IPS-18c (cell line): ENCODE results near the gene QKI.
A peak's percentile ranks its signal among the peaks of the same experiment; 100 is the strongest.

ENCODE experiments used
- H3K4me3 ChIP-seq: 2 replicates; pipeline ENCODE4 v1.7.0; 2013; ENCODE audit warnings: low read depth, mild to moderate bottlenecking, low read length, moderate library complexity; ENCODE audit not compliant: insufficient read depth
- H3K9me3 ChIP-seq: one replicate; pipeline ENCODE4 v1.6.1; 2013; ENCODE audit warnings: mild to moderate bottlenecking, low read length, moderate library complexity; ENCODE audit not compliant: control insufficient read depth, insufficient read depth

The QKI gene

GRCh38 chr6:163405412-163406309, 8.9 kb upstream of the QKI start:
- no peaks in the 10 kb centered on the region for H3K9me3 ChIP-seq
- no peak overlapping the region for H3K4me3 ChIP-seq

DNA sequence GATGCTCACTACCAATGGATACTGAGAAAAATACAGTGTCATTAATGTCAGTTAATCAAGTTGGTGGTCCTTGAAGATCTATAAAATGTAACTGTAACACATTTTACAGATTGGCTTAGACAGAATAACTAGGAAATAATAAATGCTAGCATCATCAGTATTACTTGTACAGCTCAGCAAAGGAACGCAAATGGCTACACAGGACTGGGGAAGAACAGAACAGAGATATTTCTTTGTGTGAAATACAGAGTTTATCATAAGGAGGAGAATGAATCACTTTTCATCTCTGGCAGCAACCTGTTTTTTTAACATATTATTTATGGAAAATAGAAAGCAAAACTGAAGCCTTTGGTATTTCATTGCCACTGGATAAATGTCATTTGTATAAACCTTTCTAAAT, 8.2 kb upstream of the QKI start:
- H3K4me3 ChIP-seq: no peak overlapping the region
- H3K9me3 ChIP-seq: no peaks in the 10 kb centered on the region

DNA sequence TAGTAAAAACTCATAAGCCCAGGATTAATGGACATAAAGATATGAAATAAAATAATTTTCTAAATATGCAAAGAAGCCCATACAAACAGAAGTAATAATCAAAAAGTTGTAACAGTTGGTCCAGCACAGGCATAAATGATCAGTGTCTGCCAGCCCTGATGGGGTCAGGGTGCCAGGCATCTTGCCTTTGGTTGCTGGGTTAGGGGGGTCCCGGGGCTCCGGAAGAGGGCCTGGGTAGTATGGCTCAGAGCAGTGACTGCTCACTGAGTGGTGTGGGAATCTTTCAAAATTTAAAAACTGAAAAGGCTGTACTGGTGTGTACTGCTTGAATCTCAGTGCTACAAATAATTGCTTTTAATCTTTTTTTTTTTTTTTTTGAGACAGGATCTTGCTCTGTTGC, 7.7 kb upstream of the QKI start:
- H3K4me3 ChIP-seq: no peak overlapping the region
- H3K9me3 ChIP-seq: no peaks in the 10 kb centered on the region

DNA sequence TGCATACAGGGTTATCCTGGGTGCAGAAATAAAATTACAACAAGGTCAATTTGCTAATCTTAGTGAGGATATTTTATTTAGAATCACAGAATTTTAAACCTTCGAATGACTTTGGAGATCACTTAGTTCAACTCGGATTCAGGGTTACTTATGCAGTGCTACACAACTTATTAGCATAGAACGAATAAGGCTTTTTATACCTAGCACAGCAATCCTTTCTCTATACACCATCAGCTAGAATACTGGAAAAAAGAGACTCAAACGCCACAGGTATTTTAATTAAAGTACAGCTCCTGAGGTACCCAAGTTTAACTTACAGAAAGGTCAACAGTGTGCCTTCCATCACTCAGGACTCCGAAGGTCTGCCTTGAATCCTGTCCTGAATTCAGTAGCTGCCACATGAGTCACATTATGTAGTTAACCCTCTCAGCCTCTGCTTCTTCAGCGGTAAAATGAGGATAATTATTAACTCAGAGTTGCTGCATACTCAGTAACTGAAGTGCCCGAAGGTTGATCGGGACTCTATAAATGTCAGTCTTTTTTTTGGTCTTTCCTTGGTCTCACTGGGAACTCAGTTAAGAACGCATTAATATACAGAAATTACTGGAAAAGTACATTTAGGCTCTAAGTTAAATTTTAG, 6.0 kb upstream of the QKI start:
- no peak overlapping the region for H3K4me3 ChIP-seq
- H3K9me3 ChIP-seq: no peaks in the 10 kb centered on the region

DNA sequence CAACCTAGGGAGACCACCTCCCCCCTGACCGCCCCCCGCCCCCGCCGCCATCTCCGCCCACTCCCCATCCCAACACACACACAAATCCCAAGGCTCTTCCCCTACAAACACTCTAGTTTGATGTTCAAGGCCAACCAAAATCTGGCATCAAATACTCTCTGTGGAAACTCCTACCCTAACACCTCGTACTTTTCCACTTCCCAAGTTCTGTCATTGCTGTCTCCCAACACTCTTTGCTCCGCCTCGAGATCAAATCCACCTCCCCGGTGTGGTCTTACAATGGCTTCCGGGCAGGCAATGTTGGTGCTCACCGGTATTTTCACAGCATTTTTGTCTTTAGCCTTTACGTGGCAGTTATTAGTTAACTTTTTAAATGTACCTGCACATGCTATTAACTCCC, 4.8 kb upstream of the QKI start:
- no peaks in the 10 kb centered on the region for H3K9me3 ChIP-seq
- H3K4me3 ChIP-seq: no peak overlapping the region

- H3K9me3 ChIP-seq: no peaks in the 10 kb centered on the region
- H3K4me3 ChIP-seq: peak overlapping the region; percentile 87; the same call in 1 of the 2 replicates
These were observed 2.2 kb upstream of the QKI start for GRCh38 chr6:163412341-163412740.

DNA sequence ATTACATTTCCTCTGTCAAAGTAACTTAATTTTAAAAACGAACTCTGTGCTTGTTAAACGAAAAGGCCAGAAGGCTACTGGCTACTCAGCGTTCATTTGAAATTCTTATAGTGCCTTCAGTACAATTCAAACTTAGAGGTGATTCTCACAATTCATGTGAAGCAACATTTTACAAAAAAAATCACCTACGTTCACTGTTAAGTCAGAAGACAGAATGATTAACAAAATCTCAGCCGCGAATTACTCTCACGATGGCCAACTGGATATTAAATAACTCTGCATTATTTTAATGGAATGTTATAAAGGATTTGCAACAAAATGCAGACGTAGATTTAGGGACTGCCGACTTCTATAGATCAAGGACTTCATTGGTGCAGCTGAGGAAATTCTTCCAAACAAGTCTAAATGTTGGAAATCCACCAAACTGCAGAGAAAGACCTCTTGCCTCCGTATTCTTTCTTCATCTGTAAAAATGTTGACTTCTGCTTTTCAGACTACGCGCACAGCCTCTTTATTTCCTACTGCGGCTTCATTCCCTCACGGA, 1.6 kb upstream of the QKI start:
- Histone ChIP-seq H3K9me3 (no peaks in the 10 kb centered on the region), H3K4me3 (peak overlapping the region; percentile 87)

DNA sequence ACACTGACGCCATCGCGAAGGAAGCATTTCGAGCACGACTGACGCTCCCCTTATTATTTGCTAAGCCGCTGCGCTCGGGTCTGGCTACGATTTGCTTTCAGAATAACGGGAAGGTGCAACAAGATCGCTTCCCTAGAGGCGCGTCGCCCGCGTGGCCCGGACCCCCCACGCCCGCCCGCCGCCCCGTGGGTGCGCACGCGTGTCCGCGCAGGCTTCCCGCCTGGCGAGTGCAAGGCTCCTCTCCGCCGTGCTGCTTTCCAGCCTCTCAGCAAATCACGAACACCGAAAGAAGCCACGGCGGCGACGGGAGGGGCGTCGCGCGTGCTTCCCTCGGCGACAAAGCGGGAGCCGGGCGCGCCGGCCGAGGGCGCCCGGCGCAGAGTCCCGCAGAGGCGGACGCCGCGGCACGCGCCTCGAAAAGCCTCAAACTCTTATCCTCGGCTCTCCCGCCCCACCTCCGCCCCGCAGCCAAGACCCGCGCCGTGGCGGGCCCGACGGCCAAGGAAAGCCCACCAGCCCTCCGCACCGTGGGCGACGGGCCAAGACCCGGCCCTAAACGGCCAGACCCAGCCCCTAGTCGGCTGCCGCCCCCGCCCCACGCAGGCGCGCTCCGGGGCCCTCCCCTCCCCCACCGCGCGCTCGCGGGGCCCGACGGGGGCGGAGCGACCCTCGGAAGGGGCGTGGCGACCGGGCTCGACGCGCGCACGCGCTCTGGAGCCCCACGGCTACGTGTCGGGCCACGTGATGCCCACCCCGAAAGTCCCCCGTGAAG, 987 bp upstream of the QKI start:
- Histone ChIP-seq H3K9me3 (no peaks in the 10 kb centered on the region), H3K4me3 (peak overlapping the region; percentile 87)

GRCh38 chr6:163414946-163415619, 565 bp downstream of the QKI start:
- peak overlapping the region; percentile 87 for H3K4me3 ChIP-seq
- no peaks in the 10 kb centered on the region for H3K9me3 ChIP-seq

GRCh38 chr6:163415620-163416556, 1.4 kb downstream of the QKI start:
- Histone ChIP-seq H3K9me3 (no peaks in the 10 kb centered on the region), H3K4me3 (peak overlapping the region; percentile 87)

DNA sequence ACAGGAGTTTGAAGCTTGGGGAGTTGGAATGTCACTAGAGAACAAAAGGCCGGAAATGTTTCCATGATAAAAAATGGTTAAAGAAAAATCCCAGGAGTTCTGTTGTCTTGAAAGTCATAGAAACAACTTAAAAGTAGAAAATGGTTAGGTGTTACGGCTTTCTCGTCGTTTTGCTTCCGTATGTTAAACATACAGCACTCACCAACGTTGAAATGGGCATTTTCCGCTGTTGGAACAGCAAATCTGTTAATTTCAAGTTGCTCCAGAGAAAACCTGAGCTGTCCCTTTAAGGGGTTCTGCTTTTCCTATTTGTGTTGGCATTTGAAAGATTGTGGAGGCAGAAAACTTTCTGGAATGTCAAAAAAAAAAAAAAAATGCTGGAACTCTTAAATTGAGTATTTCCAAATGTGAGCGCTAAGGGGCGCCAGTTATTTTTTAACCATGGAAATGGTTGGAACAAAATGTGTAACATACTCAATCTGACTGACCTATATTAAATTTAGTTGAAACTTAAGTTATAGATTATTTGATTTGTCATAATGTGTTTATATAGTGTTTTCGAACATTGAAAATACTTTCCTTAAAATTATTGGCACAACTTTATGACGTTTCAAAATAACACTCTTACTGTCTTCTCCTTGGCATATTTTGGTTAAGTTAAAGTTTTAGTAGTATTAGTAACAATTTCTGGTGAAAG, 2.2 kb downstream of the QKI start:
- Histone ChIP-seq H3K9me3 (no peaks in the 10 kb centered on the region), H3K4me3 (peak overlapping the region; percentile 87)

DNA sequence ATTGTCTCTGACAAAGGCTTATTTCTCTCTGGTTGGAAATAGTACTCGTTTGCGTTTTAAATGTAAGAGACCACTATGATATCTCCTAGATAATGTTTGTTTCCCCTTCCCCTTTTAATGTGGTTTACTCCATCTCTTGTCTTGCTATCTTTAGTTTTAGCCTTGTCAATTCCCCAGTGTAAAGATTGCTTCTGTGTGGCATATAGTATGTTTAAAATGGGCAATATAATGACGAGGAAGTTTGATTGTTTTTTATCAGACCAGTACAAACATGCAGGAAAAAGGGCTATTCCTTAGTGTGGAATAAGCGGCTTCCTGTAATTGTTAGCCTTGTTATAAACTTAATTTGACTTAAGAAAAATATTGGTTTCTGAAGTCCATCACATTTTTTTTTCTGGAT, 3.1 kb downstream of the QKI start:
- Histone ChIP-seq H3K9me3 (no peaks in the 10 kb centered on the region), H3K4me3 (peak overlapping the region; percentile 15; the same call in 1 of the 2 replicates)

DNA sequence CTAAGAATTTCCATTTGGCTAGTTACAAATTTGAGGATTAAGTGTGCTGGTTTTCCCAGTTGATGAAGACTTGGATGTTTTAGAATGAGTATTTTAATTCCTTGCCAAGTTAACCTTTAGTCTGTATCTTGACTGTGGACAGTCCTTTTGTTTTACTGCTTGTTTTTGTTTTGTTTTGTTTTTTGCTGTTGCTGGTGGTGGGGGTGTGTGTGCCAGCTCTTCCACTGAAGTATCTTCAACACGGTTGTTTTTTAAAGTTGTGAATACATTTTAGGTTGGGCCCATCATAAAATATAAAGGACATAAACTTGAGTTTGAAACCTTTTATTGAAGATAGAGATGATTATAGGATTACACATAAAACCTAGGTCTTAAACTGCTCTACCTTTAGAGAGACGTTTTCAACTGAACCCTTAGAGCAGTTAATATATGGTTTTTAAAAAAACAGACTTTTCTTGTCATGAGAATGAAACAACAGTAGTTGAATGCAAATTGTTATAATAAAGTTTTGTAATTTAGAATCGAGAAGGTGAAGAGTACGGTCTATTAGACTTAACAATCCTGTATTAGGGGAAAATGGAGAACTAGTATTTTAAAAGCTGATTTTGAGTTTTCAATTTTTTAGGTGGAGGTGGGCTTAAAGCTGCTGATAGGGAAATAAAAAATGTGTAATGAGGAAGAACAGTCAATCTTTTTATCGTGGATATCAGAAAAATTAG, 4.0 kb downstream of the QKI start:
- H3K9me3 ChIP-seq: no peaks in the 10 kb centered on the region
- no peak overlapping the region for H3K4me3 ChIP-seq

- Histone ChIP-seq H3K4me3 (no peak overlapping the region), H3K9me3 (no peaks in the 10 kb centered on the region)
These were observed 5.1 kb downstream of the QKI start for GRCh38 chr6:163419413-163420288.
